ENCODE results near the gene RLF.

- TF ChIP-seq CTCF (IDR thresholded peaks at IDR 0.05), result peak in 1 of 7 experiments; percentile 14
- no peak for TF ChIP-seq POLR2A (IDR thresholded peaks at IDR 0.05)
Observed at GRCh38 chr1:40161888-40162397, 756 bp downstream of the RLF start.

Data from body of pancreas (tissue), 4 donors.